ENCODE measurements around the gene MCF2L2.
"Not testable (repeated sequence)": the region's sequence is repeated elsewhere in the genome, so short reads cannot be mapped to it uniquely, and the experiment has no call there.

The MCF2L2 gene

GRCh38 chr3:183394150-183394549 is 34.3 kb downstream of the MCF2L2 start:
- no peak for DNase-seq

GRCh38 chr3:183393625-183394024 is 34.8 kb downstream of the MCF2L2 start:
- no peak for DNase-seq

GRCh38 chr3:183392186-183393034 is 36.0 kb downstream of the MCF2L2 start:
- DNase-seq, result no peak

- DNase-seq, result no peak
Measured at GRCh38 chr3:183391460-183391859, 37.0 kb downstream of the MCF2L2 start.

- DNase-seq, result no peak
Measured at GRCh38 chr3:183390844-183391243, 37.6 kb downstream of the MCF2L2 start.

- no peak for DNase-seq
Measured at GRCh38 chr3:183388213-183388895, 40.1 kb downstream of the MCF2L2 start.

- DNase-seq, result no peak
Measured at GRCh38 chr3:183387797-183388196, 40.6 kb downstream of the MCF2L2 start.

GRCh38 chr3:183386651-183387050 is 41.8 kb downstream of the MCF2L2 start:
- DNase-seq, result no peak

- DNase-seq, result peak; percentile 82 to 88
Measured at GRCh38 chr3:183385698-183386613, 42.5 kb downstream of the MCF2L2 start.

- no peak for DNase-seq
Measured at GRCh38 chr3:183381673-183382072, 46.7 kb downstream of the MCF2L2 start.

GRCh38 chr3:183381179-183381578 is 47.2 kb downstream of the MCF2L2 start:
- peak in 1 of 2 experiments; percentile 53 for DNase-seq

- peak; percentile 80 to 86 for DNase-seq
Measured at GRCh38 chr3:183378951-183379350, 49.5 kb downstream of the MCF2L2 start.

- DNase-seq, result no peak
Measured at GRCh38 chr3:183378545-183378944, 49.9 kb downstream of the MCF2L2 start.

GRCh38 chr3:183378008-183378407 is 50.4 kb downstream of the MCF2L2 start:
- DNase-seq, result peak; percentile 99 to 100

GRCh38 chr3:183377307-183377959 is 51.0 kb downstream of the MCF2L2 start:
- DNase-seq, result peak; percentile 93 to 96

- DNase-seq, result peak; percentile 52 to 64
Measured at GRCh38 chr3:183375787-183376186, 52.6 kb downstream of the MCF2L2 start.

GRCh38 chr3:183375337-183375736 is 53.1 kb downstream of the MCF2L2 start:
- DNase-seq, result peak; percentile 44 to 55

- no peak for DNase-seq
Measured at GRCh38 chr3:183372911-183373310, 55.5 kb downstream of the MCF2L2 start.

GRCh38 chr3:183371600-183371968 is 56.8 kb downstream of the MCF2L2 start:
- DNase-seq, result not testable (repeated sequence)

GRCh38 chr3:183370391-183370790 is 58.0 kb downstream of the MCF2L2 start:
- DNase-seq, result no peak

- no peak for DNase-seq
Measured at GRCh38 chr3:183369627-183370026, 58.8 kb downstream of the MCF2L2 start.

- DNase-seq, result no peak
Measured at GRCh38 chr3:183369117-183369516, 59.3 kb downstream of the MCF2L2 start.
